GM23248 (cell line): ENCODE data around the gene PPM1H. TPM values are rescaled to one million over a fixed set of nuclear protein-coding genes. Genes with fewer than 3 reads are reported as not detected.

ENCODE experiments used
- DNase-seq: peaks from one replicate; pipeline ENCODE4 v3.0.0-alpha.2; 2015
- H2AFZ ChIP-seq: fragments of 200-600 bp; sonication (generic); 2 replicates; pipeline ENCODE4 v1.6.1; 2016; ENCODE audit warnings: antibody characterized with exemption
- H3F3A ChIP-seq: fragments of 200-600 bp; sonication (generic); 2 replicates; pipeline ENCODE4 v1.6.1; 2016; ENCODE audit warnings: mild to moderate bottlenecking, antibody characterized with exemption, mixed run types; ENCODE audit not compliant: insufficient read depth
- H3K27ac ChIP-seq: fragments of 200-600 bp; sonication (generic); 2 replicates; pipeline ENCODE4 v1.5.1; 2016; ENCODE audit warnings: mild to moderate bottlenecking
- H3K27me3 ChIP-seq: fragments of 200-600 bp; sonication (generic); replicated peaks from 2 replicates; pipeline ENCODE4 v1.6.1; 2016; ENCODE audit warnings: mild to moderate bottlenecking; ENCODE audit not compliant: insufficient read depth
- H3K36me3 ChIP-seq: fragments of 200-600 bp; sonication (generic); 2 replicates; pipeline ENCODE4 v1.6.1; 2016; ENCODE audit warnings: low read depth, mild to moderate bottlenecking
- H3K4me1 ChIP-seq: fragments of 200-600 bp; sonication (generic); 2 replicates; pipeline ENCODE4 v1.6.1; 2016; ENCODE audit warnings: mild to moderate bottlenecking; ENCODE audit not compliant: insufficient read depth
- H3K4me2 ChIP-seq: fragments of 200-600 bp; sonication (generic); one replicate; pipeline ENCODE4 v1.6.1; 2016; ENCODE audit warnings: mild to moderate bottlenecking; ENCODE audit not compliant: unreplicated experiment
- H3K4me3 ChIP-seq: fragments of 200-600 bp; sonication (generic); 2 replicates; pipeline ENCODE4 v1.5.1; 2016; ENCODE audit warnings: mild to moderate bottlenecking
- H3K79me2 ChIP-seq: fragments of 200-600 bp; sonication (generic); 2 replicates; pipeline ENCODE4 v1.6.1; 2016; ENCODE audit warnings: mild to moderate bottlenecking; ENCODE audit not compliant: insufficient read depth
- H3K9ac ChIP-seq: fragments of 200-600 bp; sonication (generic); 2 replicates; pipeline ENCODE4 v1.6.1; 2016; ENCODE audit warnings: mild to moderate bottlenecking
- H3K9me2 ChIP-seq: fragments of 200-600 bp; sonication (generic); 2 replicates; pipeline ENCODE4 v1.6.1; 2016; ENCODE audit warnings: mixed run types, mild to moderate bottlenecking, moderate library complexity; ENCODE audit not compliant: insufficient read depth
- H3K9me3 ChIP-seq: fragments of 200-600 bp; sonication (generic); one replicate; pipeline ENCODE4 v1.6.1; 2017; ENCODE audit warnings: low read depth
- H4K20me1 ChIP-seq: fragments of 200-600 bp; sonication (generic); 2 replicates; pipeline ENCODE4 v1.6.0; 2016; ENCODE audit not compliant: insufficient read depth
- EZH2 ChIP-seq: fragments of 200-600 bp; sonication (generic); IDR thresholded peaks from 2 replicates; pipeline ENCODE4 v1.6.1; 2018; ENCODE audit warnings: antibody characterized with exemption, mild to moderate bottlenecking; ENCODE audit not compliant: insufficient read depth, poor library complexity, severe bottlenecking
- EZH2phosphoT487 ChIP-seq: fragments of 200-600 bp; sonication (generic); IDR thresholded peaks from 2 replicates; pipeline ENCODE4 v1.6.1; 2018; ENCODE audit warnings: antibody characterized with exemption, moderate library complexity, mild to moderate bottlenecking, low read depth; ENCODE audit not compliant: insufficient read depth
- WGBS, 2 experiments: methylation state at CpG; one replicate each; pipeline ENCODE4 v1.1.6; 2015 to 2017; ENCODE audit warnings: low lambda C conversion rate in 2 of 2, low coverage in 1 of 2; ENCODE audit errors: missing lambda C conversion rate in 2 of 2; 5-methylcytosine and 5-hydroxymethylcytosine counted together
- in situ Hi-C: fragments of 300-500 bp; cut with MboI; formaldehyde crosslinking; loops from 2 replicates; pipeline ENCODE4 v1.15.0; 2020
- polyA plus RNA-seq: library from polyadenylated mRNA; unstranded; fragments of >200 nt; fragmentation: Nextera tagmentation; extraction: Ambion mirVana; gene quantifications from 2 replicates; pipeline ENCODE4 v1.2.1, GENCODE V29; 2016
- total RNA-seq: library from RNA; depleted of rRNA; stranded (reverse); fragments of >200 nt; shearing (Covaris generic); gene quantifications from 2 replicates; pipeline ENCODE4 v1.2.3, GENCODE V29; 2014

PPM1H gene
- total and polyA plus RNA-seq, 2 experiments from 2014 or later = 0.13 to 1.2 TPM

- H3K27me3 ChIP-seq = 0 out of 2 replicates have a peak, but pooled peaks cover 10% of the 10 kb centered on the region
- in situ Hi-C loops = no loop called here
- no peaks in the 10 kb centered on the region for H3K79me2 ChIP-seq
- H4K20me1 ChIP-seq = no peaks in the 10 kb centered on the region
- WGBS, 2 experiments = 12 to 19% methylated on average over 4 of the region's 4 CpGs
- DNase-seq = no peak
- H3K9ac ChIP-seq = no peak overlapping the region
- H3K4me1 ChIP-seq = no peaks in the 10 kb centered on the region
- no peaks in the 10 kb centered on the region for H3K9me3 ChIP-seq
- no peak for TF ChIP-seq EZH2phosphoT487
- no peak for TF ChIP-seq EZH2
- no peak overlapping the region for H3K4me3 ChIP-seq
- H3K36me3 ChIP-seq = no peaks in the 10 kb centered on the region
- no peaks in the 10 kb centered on the region for H3F3A ChIP-seq
- H3K27ac ChIP-seq = no peak overlapping the region
- H3K4me2 ChIP-seq = no peak overlapping the region
- no peak overlapping the region for H2AFZ ChIP-seq
- no peaks in the 10 kb centered on the region for H3K9me2 ChIP-seq
These were observed 22.3 kb downstream of the PPM1H start for GRCh38 chr12:62912644-62913043.

GRCh38 chr12:62911286-62911685 is 23.7 kb downstream of the PPM1H start:
- in situ Hi-C loops = no loop called here
- Histone ChIP-seq H3K79me2 (no peaks in the 10 kb centered on the region), H3K9me2 (no peaks in the 10 kb centered on the region), H3K4me1 (no peaks in the 10 kb centered on the region), H3K4me3 (no peak overlapping the region), H3K4me2 (no peak overlapping the region), H3K9me3 (no peaks in the 10 kb centered on the region), H3K27ac (no peak overlapping the region), H3K27me3 (peaks cover 10% of the 10 kb centered on the region; the same call in 1 of the 2 replicates), H2AFZ (no peak overlapping the region), H4K20me1 (no peaks in the 10 kb centered on the region), H3F3A (no peaks in the 10 kb centered on the region), H3K36me3 (no peaks in the 10 kb centered on the region), H3K9ac (no peak overlapping the region)
- no peak for TF ChIP-seq EZH2
- TF ChIP-seq EZH2phosphoT487 = no peak
- WGBS, 2 experiments = 42 to 44% methylated on average over 4 of the region's 4 CpGs
- no peak for DNase-seq

DNA sequence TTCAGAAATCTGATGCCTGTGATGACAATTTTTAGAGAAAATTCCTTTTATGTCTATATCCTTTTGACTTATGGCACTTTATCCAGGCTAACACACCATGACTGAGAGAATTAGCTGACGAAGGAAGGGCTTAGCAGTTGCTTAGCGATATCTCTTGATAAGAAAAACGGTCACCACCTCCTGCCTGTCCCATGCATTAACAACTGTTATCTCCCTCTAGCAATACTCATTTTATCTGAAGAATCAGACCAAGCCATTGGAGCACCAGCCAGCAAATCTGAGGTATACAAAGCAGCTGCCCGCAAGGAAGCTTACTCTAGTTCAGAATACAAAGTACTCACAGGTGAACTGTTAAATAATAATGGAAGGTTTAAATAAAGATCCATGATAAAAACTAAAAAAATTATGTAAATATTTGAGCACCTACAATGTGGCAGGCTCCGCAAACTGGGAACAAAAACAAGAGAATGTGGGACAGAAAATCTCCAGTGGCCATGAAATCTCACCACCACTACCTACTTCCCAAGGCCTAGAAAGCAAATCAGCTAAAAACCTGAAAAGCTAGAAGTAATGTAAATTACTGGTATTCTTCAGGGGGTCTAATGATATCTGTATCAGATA is 24.3 kb downstream of the PPM1H start:
- Histone ChIP-seq H3K79me2 (no peaks in the 10 kb centered on the region), H4K20me1 (no peaks in the 10 kb centered on the region), H3K9me3 (no peaks in the 10 kb centered on the region), H3K4me2 (no peak overlapping the region), H3F3A (no peaks in the 10 kb centered on the region), H3K4me1 (no peaks in the 10 kb centered on the region), H3K27me3 (peaks cover 10% of the 10 kb centered on the region; the same call in 1 of the 2 replicates), H2AFZ (no peak overlapping the region), H3K27ac (no peak overlapping the region), H3K36me3 (no peaks in the 10 kb centered on the region), H3K9me2 (no peaks in the 10 kb centered on the region), H3K9ac (no peak overlapping the region), H3K4me3 (no peak overlapping the region)
- TF ChIP-seq EZH2 = no peak
- TF ChIP-seq EZH2phosphoT487 = no peak
- 58% methylated on average over 5 of the region's 5 CpGs for WGBS, 2 experiments
- in situ Hi-C loops = no loop called here
- DNase-seq = no peak

DNA sequence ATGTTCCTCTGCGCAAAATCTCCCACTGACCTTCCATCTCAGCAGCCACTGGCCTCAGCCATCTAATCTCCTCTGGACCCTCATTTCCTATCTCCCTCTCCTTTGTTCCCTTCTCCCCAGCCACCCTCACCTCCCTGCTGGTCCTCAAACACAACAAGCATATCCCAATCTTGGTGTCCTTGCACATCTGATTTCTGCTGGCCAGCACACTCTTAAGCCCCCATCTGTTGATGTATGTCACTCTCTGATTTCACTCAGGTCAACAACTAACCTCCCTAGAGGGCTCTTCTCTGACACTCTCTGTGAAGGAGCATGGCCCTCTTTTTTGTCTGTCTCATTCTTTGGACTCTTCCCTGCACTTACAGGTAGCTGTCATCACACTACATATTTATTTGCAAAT is 25.6 kb downstream of the PPM1H start:
- Histone ChIP-seq H3K4me3 (no peak overlapping the region), H4K20me1 (no peaks in the 10 kb centered on the region), H3K9ac (no peak overlapping the region), H2AFZ (no peak overlapping the region), H3F3A (no peaks in the 10 kb centered on the region), H3K36me3 (no peaks in the 10 kb centered on the region), H3K79me2 (no peaks in the 10 kb centered on the region), H3K9me3 (no peaks in the 10 kb centered on the region), H3K27me3 (peaks cover 10% of the 10 kb centered on the region; the same call in 1 of the 2 replicates), H3K4me2 (no peak overlapping the region), H3K4me1 (no peaks in the 10 kb centered on the region), H3K9me2 (no peaks in the 10 kb centered on the region), H3K27ac (no peak overlapping the region)
- DNase-seq = no peak
- no peak for TF ChIP-seq EZH2
- in situ Hi-C loops = no loop called here
- 57 to 66% methylated on average over 1 of the region's 1 CpG for WGBS, 2 experiments
